Tibial nerve (tissue), 4 donors: Measurements from ENCODE around the gene WASF3. TPM values are rescaled to one million over a fixed set of nuclear protein-coding genes. Genes with fewer than 3 reads are reported as not detected.

Experiments
- DNase-seq, 2 donors: peaks; one replicate each; pipeline ENCODE4 v3.0.0-alpha.2; 2019; ENCODE audit warnings: low spot score in 2 of 2
- H3K27ac ChIP-seq, 4 donors: fragments of 200-600 bp; sonication (generic) in 3 of 4; one replicate each; pipeline ENCODE4 v1.5.1; 2017 to 2019; ENCODE audit warnings: mild to moderate bottlenecking in 1 of 4
- H3K27me3 ChIP-seq, 2 donors: fragments of 200-600 bp; sonication (generic) in 1 of 2; one replicate each; pipeline versions ENCODE4 v1.5.1 to v1.6.0; 2017 to 2019
- H3K36me3 ChIP-seq, 3 donors: fragments of 200-600 bp; sonication (generic); one replicate each; pipeline ENCODE4 v1.5.1; 2018 to 2019
- H3K4me1 ChIP-seq, 4 donors: fragments of 200-600 bp; sonication (generic) in 3 of 4; one replicate each; pipeline ENCODE4 v1.5.1; 2017 to 2019
- H3K4me3 ChIP-seq, 4 donors: fragments of 200-600 bp; sonication (generic) in 3 of 4; one replicate each; pipeline ENCODE4 v1.5.1; 2017 to 2019; ENCODE audit warnings: mild to moderate bottlenecking in 1 of 4, moderate library complexity in 1 of 4
- H3K9me3 ChIP-seq, 4 donors: fragments of 200-600 bp; sonication (generic) in 3 of 4; one replicate each; pipeline ENCODE4 v1.5.1; 2017 to 2019
- EP300 ChIP-seq, 2 donors: sonication (generic); formaldehyde crosslinking; IDR thresholded peaks; one replicate each; pipeline ENCODE4 v1.6.1; 2017; ENCODE audit warnings: antibody characterized with exemption in 2 of 2, mild to moderate bottlenecking in 1 of 2
- POLR2A ChIP-seq, 2 donors: fragments of 450-650 bp; IDR thresholded peaks; one replicate each; pipeline ENCODE4 v1.6.1; 2017; ENCODE audit warnings: antibody characterized with exemption in 2 of 2, mild to moderate bottlenecking in 2 of 2, moderate library complexity in 2 of 2
- WGBS, 2 donors: methylation state at CpG; one replicate each; pipeline ENCODE4 v1.1.5; 2018; 5-methylcytosine and 5-hydroxymethylcytosine counted together
- total RNA-seq, 4 donors: library from RNA; depleted of rRNA; stranded (reverse); fragments of >200 nt; gene quantifications; one replicate each; pipeline ENCODE4 v1.1.0, GENCODE V29; 2016
- TF ChIP-seq, protein P1 (sequence below), 5 experiments: fragments of 200-600 bp in 3 of 5; fragments of 450-650 bp in 2 of 5; sonication (generic) in 3 of 5; IDR thresholded peaks; one replicate each; pipeline ENCODE4 v1.5.1; 2016 to 2019; ENCODE audit warnings: antibody characterized with exemption in 5 of 5, mild to moderate bottlenecking in 3 of 5, moderate library complexity in 2 of 5

Gene WASF3
- total RNA-seq, 4 donors from 2014 or later = 23.7 to 47.9 (median 40.7) TPM

DNA sequence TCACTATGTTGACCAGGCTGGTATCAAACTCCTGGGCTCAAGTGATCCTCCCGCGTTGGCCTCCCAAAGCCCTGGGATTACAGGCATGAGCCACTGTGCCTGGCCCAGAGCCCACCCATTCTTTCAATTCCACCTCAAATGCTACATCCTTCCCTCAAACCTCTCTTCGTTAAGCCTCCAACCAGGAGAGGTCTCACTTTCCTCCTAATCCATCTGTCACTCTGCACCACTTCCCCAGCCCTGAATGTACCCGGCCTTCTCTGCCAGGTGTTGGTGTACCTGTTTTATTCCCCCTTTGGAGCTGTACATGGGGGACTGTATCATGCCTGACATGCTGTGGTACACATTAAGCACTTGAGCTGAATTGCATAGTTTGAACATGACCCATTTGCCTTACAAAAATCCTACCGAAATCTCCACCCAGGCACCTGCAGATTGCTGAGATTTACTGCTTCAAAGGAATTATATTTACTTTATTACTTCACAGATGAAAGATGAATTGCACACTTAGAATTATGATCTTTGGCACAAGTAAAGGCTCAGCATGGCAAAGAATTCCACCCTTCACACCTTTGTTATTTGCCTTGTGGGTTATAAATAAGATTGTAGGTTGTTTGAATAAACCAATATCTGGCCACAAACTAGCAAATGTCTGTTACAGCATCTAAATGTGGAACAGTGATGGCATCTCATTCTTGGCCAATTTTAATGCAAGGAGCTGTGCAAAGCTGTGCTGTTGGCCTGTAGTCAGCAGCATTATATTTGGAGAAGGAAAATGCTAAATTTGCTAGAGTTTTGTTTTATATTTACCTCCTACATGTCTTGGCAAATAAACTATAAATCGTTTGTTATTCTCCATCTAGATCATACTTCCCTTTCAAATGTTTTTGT is 15.6 kb upstream of the WASF3 start:
- Histone ChIP-seq H3K36me3 (no peaks in the 10 kb centered on the region), H3K4me1 (peaks cover 0 to 6% (median 0%) of the 10 kb centered on the region in 4 donors), H3K4me3 (no peak overlapping the region), H3K27me3 (no peaks in the 10 kb centered on the region), H3K9me3 (no peaks in the 10 kb centered on the region), H3K27ac (no peak overlapping the region)
- TF ChIP-seq POLR2A (IDR thresholded peaks at IDR 0.05) (no peak), EP300 (IDR thresholded peaks at IDR 0.05) (no peak)
- TF ChIP-seq, protein P1, sequence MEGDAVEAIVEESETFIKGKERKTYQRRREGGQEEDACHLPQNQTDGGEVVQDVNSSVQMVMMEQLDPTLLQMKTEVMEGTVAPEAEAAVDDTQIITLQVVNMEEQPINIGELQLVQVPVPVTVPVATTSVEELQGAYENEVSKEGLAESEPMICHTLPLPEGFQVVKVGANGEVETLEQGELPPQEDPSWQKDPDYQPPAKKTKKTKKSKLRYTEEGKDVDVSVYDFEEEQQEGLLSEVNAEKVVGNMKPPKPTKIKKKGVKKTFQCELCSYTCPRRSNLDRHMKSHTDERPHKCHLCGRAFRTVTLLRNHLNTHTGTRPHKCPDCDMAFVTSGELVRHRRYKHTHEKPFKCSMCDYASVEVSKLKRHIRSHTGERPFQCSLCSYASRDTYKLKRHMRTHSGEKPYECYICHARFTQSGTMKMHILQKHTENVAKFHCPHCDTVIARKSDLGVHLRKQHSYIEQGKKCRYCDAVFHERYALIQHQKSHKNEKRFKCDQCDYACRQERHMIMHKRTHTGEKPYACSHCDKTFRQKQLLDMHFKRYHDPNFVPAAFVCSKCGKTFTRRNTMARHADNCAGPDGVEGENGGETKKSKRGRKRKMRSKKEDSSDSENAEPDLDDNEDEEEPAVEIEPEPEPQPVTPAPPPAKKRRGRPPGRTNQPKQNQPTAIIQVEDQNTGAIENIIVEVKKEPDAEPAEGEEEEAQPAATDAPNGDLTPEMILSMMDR (IDR thresholded peaks at IDR 0.05) = no peak
- DNase-seq = no peak
- WGBS, 2 donors = 77 to 79% methylated on average over 6 of the region's 6 CpGs

DNA sequence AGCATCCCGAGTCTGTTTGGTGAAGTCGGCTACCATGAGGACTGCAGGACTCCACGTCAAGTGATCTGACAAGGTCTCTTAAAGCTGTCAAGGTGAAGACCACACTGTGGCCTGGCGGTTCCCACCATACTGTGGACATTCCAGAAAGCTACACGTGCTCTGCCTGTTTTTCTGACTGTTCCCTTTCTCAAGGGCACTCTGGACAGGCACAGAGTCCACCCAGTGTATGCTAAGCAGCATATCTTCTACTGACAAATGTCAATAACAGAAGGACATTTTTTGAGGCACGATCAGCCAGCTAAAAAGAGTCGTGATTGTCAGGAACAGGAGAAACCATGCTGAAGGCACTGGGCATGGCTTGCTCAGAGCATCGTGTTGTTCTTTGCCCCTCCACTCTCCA is 12.8 kb upstream of the WASF3 start:
- H3K4me1 ChIP-seq = no peaks in the 10 kb centered on the region
- DNase-seq = no peak
- no peak overlapping the region for H3K4me3 ChIP-seq
- H3K27me3 ChIP-seq = peaks cover 0 to 7% of the 10 kb centered on the region in 2 donors
- H3K27ac ChIP-seq = no peak overlapping the region
- no peak for TF ChIP-seq POLR2A (IDR thresholded peaks at IDR 0.05)
- TF ChIP-seq, protein P1 (IDR thresholded peaks at IDR 0.05) = no peak
- TF ChIP-seq EP300 (IDR thresholded peaks at IDR 0.05) = no peak
- no peaks in the 10 kb centered on the region for H3K9me3 ChIP-seq
- H3K36me3 ChIP-seq = no peaks in the 10 kb centered on the region
- WGBS, 2 donors = 80 to 81% methylated on average over 8 of the region's 8 CpGs

DNA sequence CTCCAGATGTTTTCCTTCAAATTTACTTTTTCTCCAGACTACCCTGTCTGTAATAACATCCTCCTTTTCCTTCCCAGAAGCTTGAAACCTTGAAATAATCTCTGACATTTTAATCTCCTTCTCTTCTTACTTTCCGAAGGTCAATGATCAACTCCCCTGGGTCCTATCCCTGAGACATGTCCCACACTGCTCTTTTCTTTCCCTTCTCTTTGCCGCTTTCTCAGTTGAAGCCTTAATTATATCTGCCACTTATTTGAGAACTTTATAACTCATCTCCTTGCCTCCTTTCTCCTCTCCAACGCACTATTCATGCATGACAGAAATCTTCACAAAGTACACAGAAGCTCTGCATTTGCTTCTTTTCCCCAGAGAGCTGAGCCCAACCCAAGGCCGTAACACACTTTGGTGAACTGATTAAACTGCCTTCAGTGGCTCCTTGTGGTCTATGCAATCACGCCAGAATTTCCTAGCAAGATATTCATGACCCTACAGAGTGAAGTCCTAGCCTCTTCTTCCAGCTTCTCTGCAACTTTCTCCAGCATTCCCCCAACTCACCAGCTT is 9.2 kb upstream of the WASF3 start:
- 63 to 65% methylated on average over 5 of the region's 5 CpGs for WGBS, 2 donors
- no peak overlapping the region for H3K27ac ChIP-seq
- TF ChIP-seq, protein P1 (IDR thresholded peaks at IDR 0.05) = no peak
- TF ChIP-seq EP300 (IDR thresholded peaks at IDR 0.05) (no peak), POLR2A (IDR thresholded peaks at IDR 0.05) (no peak)
- H3K27me3 ChIP-seq = peaks cover 0 to 24% of the 10 kb centered on the region in 2 donors
- no peaks in the 10 kb centered on the region for H3K4me1 ChIP-seq
- H3K4me3 ChIP-seq = no peak overlapping the region
- H3K9me3 ChIP-seq = no peaks in the 10 kb centered on the region
- no peak for DNase-seq
- H3K36me3 ChIP-seq = no peaks in the 10 kb centered on the region

DNA sequence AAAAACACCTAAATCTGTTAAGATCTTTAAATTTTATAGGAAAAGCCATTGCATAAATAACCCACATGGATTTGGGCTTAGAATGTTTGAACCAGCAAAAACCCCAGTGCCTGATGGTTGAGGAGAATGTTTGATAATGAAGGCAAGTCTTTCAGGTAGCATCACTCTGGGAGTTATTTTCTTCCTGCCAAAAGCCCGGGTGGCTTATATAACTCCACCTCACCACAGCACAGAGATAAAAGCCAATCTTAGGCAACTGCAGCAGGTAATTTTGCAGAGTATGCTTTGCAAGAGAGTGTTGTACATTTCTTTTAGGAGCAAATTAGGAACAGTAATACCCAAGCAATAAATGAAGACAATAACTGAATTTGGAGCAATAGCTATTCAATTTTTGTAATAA is 7.8 kb upstream of the WASF3 start:
- no peak overlapping the region for H3K27ac ChIP-seq
- TF ChIP-seq EP300 (IDR thresholded peaks at IDR 0.05) (no peak), POLR2A (IDR thresholded peaks at IDR 0.05) (no peak)
- TF ChIP-seq, protein P1 (IDR thresholded peaks at IDR 0.05) = no peak
- no peak overlapping the region for H3K4me3 ChIP-seq
- H3K4me1 ChIP-seq = no peaks in the 10 kb centered on the region
- H3K36me3 ChIP-seq = no peaks in the 10 kb centered on the region
- 40 to 57% methylated on average over 1 of the region's 1 CpG for WGBS, 2 donors
- H3K27me3 ChIP-seq = peaks cover 0 to 24% of the 10 kb centered on the region in 2 donors
- DNase-seq = no peak
- H3K9me3 ChIP-seq = no peaks in the 10 kb centered on the region

DNA sequence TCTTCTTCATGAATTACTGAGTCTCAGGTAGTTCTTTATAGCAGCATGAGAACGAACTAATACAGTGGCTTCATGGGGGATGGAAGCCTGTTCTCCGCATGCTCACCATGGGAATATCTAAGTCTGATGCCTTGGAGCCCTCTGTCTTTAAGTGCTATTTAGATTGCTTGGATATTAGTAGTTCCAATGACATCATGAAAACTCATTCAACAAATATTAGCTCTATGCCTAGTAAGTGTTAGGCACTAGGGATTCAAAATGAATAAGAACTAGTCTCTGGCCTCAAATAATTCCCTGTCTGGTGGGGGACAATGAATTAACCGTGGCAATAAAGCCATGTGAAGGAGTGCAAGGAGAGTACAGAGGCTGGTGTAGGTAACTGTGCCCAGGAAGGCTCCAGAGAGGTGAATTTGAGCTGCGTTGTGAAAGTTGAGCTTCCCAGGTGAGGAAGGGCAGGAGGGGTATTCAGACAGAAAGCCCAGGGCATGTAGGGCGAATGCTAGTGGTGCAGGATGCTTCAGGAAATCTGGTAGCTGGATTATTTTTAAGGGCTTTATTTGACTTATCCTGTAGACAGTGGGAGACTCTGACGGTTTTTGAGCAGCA is 6.1 kb upstream of the WASF3 start:
- no peak overlapping the region for H3K27ac ChIP-seq
- no peak overlapping the region for H3K4me3 ChIP-seq
- peaks cover 0 to 24% of the 10 kb centered on the region in 2 donors for H3K27me3 ChIP-seq
- no peak for DNase-seq
- WGBS, 2 donors = 69 to 74% methylated on average over 6 of the region's 6 CpGs
- H3K9me3 ChIP-seq = no peaks in the 10 kb centered on the region
- no peaks in the 10 kb centered on the region for H3K36me3 ChIP-seq
- TF ChIP-seq, protein P1 (IDR thresholded peaks at IDR 0.05) = no peak
- no peak for TF ChIP-seq POLR2A (IDR thresholded peaks at IDR 0.05)
- TF ChIP-seq EP300 (IDR thresholded peaks at IDR 0.05) = no peak
- H3K4me1 ChIP-seq = no peaks in the 10 kb centered on the region
